ENCODE measurements around the gene ENSA.

DNA sequence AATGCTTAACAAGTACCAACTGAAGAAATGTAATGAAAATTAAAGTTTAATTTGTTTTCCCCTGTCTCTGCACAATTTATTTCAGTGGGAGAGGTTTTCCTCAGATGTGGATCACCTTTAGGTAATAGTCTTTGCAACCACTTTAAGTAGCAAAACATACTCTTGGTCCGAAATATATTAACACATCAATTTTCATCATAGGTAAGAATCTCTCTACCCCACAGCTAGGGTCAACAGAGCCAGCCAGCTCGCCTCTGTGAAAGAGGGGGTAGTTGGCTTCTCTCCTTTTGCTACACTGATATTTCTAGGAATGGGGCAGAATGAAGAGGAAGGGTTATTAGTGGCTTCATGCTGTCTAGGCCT is 25.2 kb downstream of the ENSA start:
- TF ChIP-seq, protein P1, sequence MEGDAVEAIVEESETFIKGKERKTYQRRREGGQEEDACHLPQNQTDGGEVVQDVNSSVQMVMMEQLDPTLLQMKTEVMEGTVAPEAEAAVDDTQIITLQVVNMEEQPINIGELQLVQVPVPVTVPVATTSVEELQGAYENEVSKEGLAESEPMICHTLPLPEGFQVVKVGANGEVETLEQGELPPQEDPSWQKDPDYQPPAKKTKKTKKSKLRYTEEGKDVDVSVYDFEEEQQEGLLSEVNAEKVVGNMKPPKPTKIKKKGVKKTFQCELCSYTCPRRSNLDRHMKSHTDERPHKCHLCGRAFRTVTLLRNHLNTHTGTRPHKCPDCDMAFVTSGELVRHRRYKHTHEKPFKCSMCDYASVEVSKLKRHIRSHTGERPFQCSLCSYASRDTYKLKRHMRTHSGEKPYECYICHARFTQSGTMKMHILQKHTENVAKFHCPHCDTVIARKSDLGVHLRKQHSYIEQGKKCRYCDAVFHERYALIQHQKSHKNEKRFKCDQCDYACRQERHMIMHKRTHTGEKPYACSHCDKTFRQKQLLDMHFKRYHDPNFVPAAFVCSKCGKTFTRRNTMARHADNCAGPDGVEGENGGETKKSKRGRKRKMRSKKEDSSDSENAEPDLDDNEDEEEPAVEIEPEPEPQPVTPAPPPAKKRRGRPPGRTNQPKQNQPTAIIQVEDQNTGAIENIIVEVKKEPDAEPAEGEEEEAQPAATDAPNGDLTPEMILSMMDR (IDR thresholded peaks at IDR 0.05), result no peak
- no peak for TF ChIP-seq POLR2A (IDR thresholded peaks at IDR 0.05)
